Ishikawa (cell line): ENCODE results near the gene ASCC1.

Source experiments
- EGR1 ChIP-seq: IDR thresholded peaks from 2 replicates; pipeline ENCODE4 v1.6.1; 2012
- EP300 ChIP-seq: IDR thresholded peaks from 2 replicates; pipeline ENCODE4 v1.6.1; 2012; ENCODE audit warnings: borderline replicate concordance
- FOXM1 ChIP-seq: IDR thresholded peaks from 2 replicates; pipeline ENCODE4 v1.6.1; 2012; ENCODE audit warnings: low read depth, borderline replicate concordance

GRCh38 chr10:72058347-72058898 is 157.7 kb downstream of the ASCC1 start:
- TF ChIP-seq FOXM1 (no peak), EP300 (no peak), EGR1 (no peak)
